Spleen (tissue), 7 donors: ENCODE data around the gene ZEB1.

ENCODE experiments used
- POLR2A ChIP-seq, 3 donors: fragments of 450-650 bp; IDR thresholded peaks; one replicate each; pipeline ENCODE4 v1.5.1; 2017; ENCODE audit warnings: antibody characterized with exemption in 3 of 3, mild to moderate bottlenecking in 1 of 3
- POLR2AphosphoS5 ChIP-seq, 3 donors: sonication (generic); formaldehyde crosslinking; IDR thresholded peaks; one replicate each; pipeline ENCODE4 v1.5.1; 2017; ENCODE audit warnings: antibody characterized with exemption in 3 of 3
- TF ChIP-seq, protein P1 (sequence below), 11 experiments: fragments of 200-600 bp in 7 of 11; fragments of 450-650 bp in 4 of 11; sonication (generic) in 4 of 11; IDR thresholded peaks in 8 of 11; conservative IDR thresholded peaks in 3 of 11; 1 replicate in 7 of 11; 2 replicates in 4 of 11; pipeline versions ENCODE4 v1.4.0 to v1.8.0; 2016 to 2021; ENCODE audit warnings: antibody characterized with exemption in 11 of 11, inconsistent platforms in 4 of 11, mild to moderate bottlenecking in 1 of 11
- donor health status: DM: no; HTN: no; CAD: no; lungs with moderate emphysema.
- donor health status: DM: no; HTN: no; CAD: no.
- donor health status: DM: no; HTN: no; CAD: no.

GRCh38 chr10:31413325-31413724 lies 94.3 kb downstream of the ZEB1 start:
- TF ChIP-seq, protein P1, sequence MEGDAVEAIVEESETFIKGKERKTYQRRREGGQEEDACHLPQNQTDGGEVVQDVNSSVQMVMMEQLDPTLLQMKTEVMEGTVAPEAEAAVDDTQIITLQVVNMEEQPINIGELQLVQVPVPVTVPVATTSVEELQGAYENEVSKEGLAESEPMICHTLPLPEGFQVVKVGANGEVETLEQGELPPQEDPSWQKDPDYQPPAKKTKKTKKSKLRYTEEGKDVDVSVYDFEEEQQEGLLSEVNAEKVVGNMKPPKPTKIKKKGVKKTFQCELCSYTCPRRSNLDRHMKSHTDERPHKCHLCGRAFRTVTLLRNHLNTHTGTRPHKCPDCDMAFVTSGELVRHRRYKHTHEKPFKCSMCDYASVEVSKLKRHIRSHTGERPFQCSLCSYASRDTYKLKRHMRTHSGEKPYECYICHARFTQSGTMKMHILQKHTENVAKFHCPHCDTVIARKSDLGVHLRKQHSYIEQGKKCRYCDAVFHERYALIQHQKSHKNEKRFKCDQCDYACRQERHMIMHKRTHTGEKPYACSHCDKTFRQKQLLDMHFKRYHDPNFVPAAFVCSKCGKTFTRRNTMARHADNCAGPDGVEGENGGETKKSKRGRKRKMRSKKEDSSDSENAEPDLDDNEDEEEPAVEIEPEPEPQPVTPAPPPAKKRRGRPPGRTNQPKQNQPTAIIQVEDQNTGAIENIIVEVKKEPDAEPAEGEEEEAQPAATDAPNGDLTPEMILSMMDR (IDR thresholded peaks at IDR 0.05 in 8 of 11, conservative IDR thresholded peaks at IDR 0.05 in 3 of 11), result no peak
- no peak for TF ChIP-seq POLR2A (IDR thresholded peaks at IDR 0.05)
- no peak for TF ChIP-seq POLR2AphosphoS5 (IDR thresholded peaks at IDR 0.05)
